Measurements from ENCODE around the gene PRKCZ.

DNA sequence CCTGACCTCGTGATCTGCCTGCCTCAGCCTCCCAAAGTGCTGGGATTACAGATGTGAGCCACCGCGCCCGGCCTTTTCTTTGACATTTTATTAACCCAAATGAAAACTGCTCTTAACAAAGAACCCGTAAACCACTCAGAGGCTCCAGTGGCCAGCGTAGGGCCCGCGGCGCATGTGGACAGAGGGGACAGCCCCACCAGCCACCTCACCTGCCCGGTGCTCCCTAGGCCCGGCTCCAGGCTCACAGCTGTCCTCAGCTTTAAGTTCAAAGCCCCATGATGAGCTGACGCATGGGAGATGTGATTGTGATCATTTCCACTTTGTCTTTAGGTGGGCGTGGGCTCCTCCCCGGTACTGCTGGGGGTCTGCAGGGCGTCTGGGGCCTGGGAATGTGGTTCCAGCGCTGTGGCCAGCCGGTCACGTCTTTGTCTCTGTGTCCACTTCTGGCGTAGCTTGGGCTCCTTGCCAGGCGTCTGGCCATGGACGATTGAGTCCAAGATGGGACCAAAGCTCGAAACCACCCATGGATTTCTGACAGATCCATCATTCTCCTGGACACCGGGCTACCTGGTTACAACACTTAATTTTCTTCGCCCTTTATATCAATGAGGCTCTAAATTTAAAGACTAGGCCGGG lies 6.9 kb downstream of the PRKCZ start:
- TF ChIP-seq, protein P1, sequence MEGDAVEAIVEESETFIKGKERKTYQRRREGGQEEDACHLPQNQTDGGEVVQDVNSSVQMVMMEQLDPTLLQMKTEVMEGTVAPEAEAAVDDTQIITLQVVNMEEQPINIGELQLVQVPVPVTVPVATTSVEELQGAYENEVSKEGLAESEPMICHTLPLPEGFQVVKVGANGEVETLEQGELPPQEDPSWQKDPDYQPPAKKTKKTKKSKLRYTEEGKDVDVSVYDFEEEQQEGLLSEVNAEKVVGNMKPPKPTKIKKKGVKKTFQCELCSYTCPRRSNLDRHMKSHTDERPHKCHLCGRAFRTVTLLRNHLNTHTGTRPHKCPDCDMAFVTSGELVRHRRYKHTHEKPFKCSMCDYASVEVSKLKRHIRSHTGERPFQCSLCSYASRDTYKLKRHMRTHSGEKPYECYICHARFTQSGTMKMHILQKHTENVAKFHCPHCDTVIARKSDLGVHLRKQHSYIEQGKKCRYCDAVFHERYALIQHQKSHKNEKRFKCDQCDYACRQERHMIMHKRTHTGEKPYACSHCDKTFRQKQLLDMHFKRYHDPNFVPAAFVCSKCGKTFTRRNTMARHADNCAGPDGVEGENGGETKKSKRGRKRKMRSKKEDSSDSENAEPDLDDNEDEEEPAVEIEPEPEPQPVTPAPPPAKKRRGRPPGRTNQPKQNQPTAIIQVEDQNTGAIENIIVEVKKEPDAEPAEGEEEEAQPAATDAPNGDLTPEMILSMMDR (conservative IDR thresholded peaks at IDR 0.05; ENCODE audit: low read length), result no peak
- no peak for TF ChIP-seq EZH2phosphoT487 (IDR thresholded peaks at IDR 0.05; ENCODE audit: borderline replicate concordance, low read depth, low read length)
